HG03095 (cell line): ENCODE data around the gene LEFTY1.
A peak's percentile ranks its signal among the peaks of the same experiment; 100 is the strongest.

Experiments used
- ATAC-seq: cut with Tn5 transposase; IDR thresholded peaks from one replicate; pipeline ENCODE4 v1.9.1; 2021; ENCODE audit warnings: moderate library complexity; ENCODE audit not compliant: unreplicated experiment

The LEFTY1 gene

GRCh38 chr1:225917101-225917500 is 28.2 kb upstream of the LEFTY1 start:
- no peak for ATAC-seq

- no peak for ATAC-seq
Observed at GRCh38 chr1:225915538-225915991, 26.6 kb upstream of the LEFTY1 start.

- no peak for ATAC-seq
Observed at GRCh38 chr1:225914947-225915346, 26.0 kb upstream of the LEFTY1 start.

GRCh38 chr1:225914391-225914790 is 25.4 kb upstream of the LEFTY1 start:
- no peak for ATAC-seq

- peak; percentile 61 for ATAC-seq
Observed at GRCh38 chr1:225911191-225912130, 22.5 kb upstream of the LEFTY1 start.

- ATAC-seq = no peak
Observed at GRCh38 chr1:225909477-225909876, 20.5 kb upstream of the LEFTY1 start.

- ATAC-seq = no peak
Observed at GRCh38 chr1:225908773-225909172, 19.8 kb upstream of the LEFTY1 start.

- no peak for ATAC-seq
Observed at GRCh38 chr1:225908013-225908640, 19.2 kb upstream of the LEFTY1 start.

- ATAC-seq = no peak
Observed at GRCh38 chr1:225907341-225907740, 18.4 kb upstream of the LEFTY1 start.

- ATAC-seq = no peak
Observed at GRCh38 chr1:225906467-225906866, 17.5 kb upstream of the LEFTY1 start.

- ATAC-seq = no peak
Observed at GRCh38 chr1:225903623-225904022, 14.7 kb upstream of the LEFTY1 start.

GRCh38 chr1:225899044-225899925 is 10.3 kb upstream of the LEFTY1 start:
- ATAC-seq = no peak

- ATAC-seq = no peak
Observed at GRCh38 chr1:225897595-225898514, 8.9 kb upstream of the LEFTY1 start.

- peak; percentile 100 for ATAC-seq
Observed at GRCh38 chr1:225896937-225897549, 8.1 kb upstream of the LEFTY1 start.

GRCh38 chr1:225896494-225896893 is 7.5 kb upstream of the LEFTY1 start:
- no peak for ATAC-seq

GRCh38 chr1:225892307-225892706 is 3.4 kb upstream of the LEFTY1 start:
- ATAC-seq = no peak

GRCh38 chr1:225891229-225891972 is 2.5 kb upstream of the LEFTY1 start:
- no peak for ATAC-seq

GRCh38 chr1:225890346-225891228 is 1.6 kb upstream of the LEFTY1 start:
- ATAC-seq = no peak
